B cell (primary cell): Measurements from ENCODE around the gene PAX1. TPM values are rescaled to one million over a fixed set of nuclear protein-coding genes. Genes with fewer than 3 reads are reported as not detected.

Source experiments
- ATAC-seq: fragments of 200-7000 bp; cut with Tn5 transposase; one replicate; pipeline ENCODE4 v1.10.0; 2021; ENCODE audit warnings: low read depth, mild to moderate bottlenecking, moderate number of reproducible peaks, moderate library complexity
- CTCF ChIA-PET: fragments of 350-600 bp; sonication (Branson Sonifier 250); formaldehyde crosslinking; loops from one replicate; lab custom pipeline; 2021; ENCODE audit warnings: antibody characterized with exemption, inconsistent platforms; lab: Charles Lee
- POLR2A ChIA-PET: fragments of 350-600 bp; sonication (Branson Sonifier 250); formaldehyde crosslinking; loops from one replicate; lab custom pipeline; 2021; ENCODE audit warnings: antibody characterized with exemption; lab: Charles Lee
- DNase-seq: peaks from one replicate; pipeline ENCODE4 v3.0.0; 2013
- H2AFZ ChIP-seq: 2 replicates; pipeline ENCODE4 v1.6.1; 2012; ENCODE audit warnings: mild to moderate bottlenecking, low read depth, low read length; ENCODE audit not compliant: insufficient read depth, poor library complexity, severe bottlenecking
- H3K27ac ChIP-seq, 2 donors: 1 replicate in 1 of 2; 2 replicates in 1 of 2; pipeline ENCODE4 v1.5.1; 2012 to 2013; ENCODE audit warnings: low read length in 2 of 2, mild to moderate bottlenecking in 2 of 2, moderate library complexity in 1 of 2
- H3K27me3 ChIP-seq, 4 experiments: fragments of 200-600 bp in 1 of 4; sonication (generic) in 1 of 4; replicated peaks in 1 of 4; 1 replicate in 2 of 4; 2 replicates in 2 of 4; pipeline versions ENCODE4 v1.6.1 to v1.7.0; 2013 to 2016; ENCODE audit warnings: low read length in 3 of 4, mild to moderate bottlenecking in 2 of 4, mixed read lengths in 1 of 4, moderate library complexity in 1 of 4; ENCODE audit not compliant: insufficient read depth in 4 of 4, control insufficient read depth in 3 of 4; ENCODE audit errors: control extremely low read depth in 1 of 4
- H3K36me3 ChIP-seq, 2 experiments: replicated peaks in 1 of 2; 1 replicate in 1 of 2; 2 replicates in 1 of 2; pipeline versions ENCODE4 v1.6.1 to v1.7.1; 2013; ENCODE audit warnings: low read length in 1 of 2; ENCODE audit not compliant: insufficient read depth in 2 of 2, control insufficient read depth in 1 of 2; ENCODE audit errors: control extremely low read depth in 1 of 2, extremely low read depth in 1 of 2
- H3K4me1 ChIP-seq, 2 donors: fragments of 200-600 bp in 1 of 2; sonication (generic) in 1 of 2; 1 replicate in 1 of 2; 2 replicates in 1 of 2; pipeline versions ENCODE4 v1.5.1 to v1.6.1; 2013 to 2017; ENCODE audit warnings: low read length in 2 of 2; ENCODE audit not compliant: control insufficient read depth in 2 of 2, insufficient read depth in 2 of 2
- H3K4me2 ChIP-seq: replicated peaks from 2 replicates; pipeline ENCODE3; 2012; ENCODE audit warnings: mild to moderate bottlenecking, low read depth, low read length; ENCODE audit not compliant: poor library complexity, severe bottlenecking
- H3K4me3 ChIP-seq, 5 experiments: fragments of 200-600 bp in 1 of 5; sonication (generic) in 1 of 5; 1 replicate in 3 of 5; 2 replicates in 2 of 5; pipeline versions ENCODE4 v1.5.1 to v1.7.0; 2011 to 2016; ENCODE audit warnings: low read length in 4 of 5, mild to moderate bottlenecking in 4 of 5, low read depth in 2 of 5, control low read depth in 1 of 5, moderate library complexity in 1 of 5; ENCODE audit not compliant: insufficient read depth in 1 of 5; ENCODE audit errors: control extremely low read depth in 1 of 5, extremely low read depth in 1 of 5
- H3K79me2 ChIP-seq: fragments of 200-600 bp; sonication (generic); one replicate; pipeline ENCODE4 v1.6.0; 2016; ENCODE audit warnings: low read length; ENCODE audit not compliant: control insufficient read depth, insufficient read depth
- H3K9ac ChIP-seq: fragments of 200-600 bp; sonication (generic); 2 replicates; pipeline ENCODE4 v1.6.1; 2017; ENCODE audit warnings: mild to moderate bottlenecking, low read length, moderate library complexity
- H3K9me3 ChIP-seq, 3 donors: one replicate each; pipeline versions ENCODE4 v1.6.1 to v1.7.1; 2013; ENCODE audit warnings: low read length in 2 of 3; ENCODE audit not compliant: control insufficient read depth in 2 of 3, insufficient read depth in 1 of 3; ENCODE audit errors: control extremely low read depth in 1 of 3
- H4K20me1 ChIP-seq: 2 replicates; pipeline ENCODE4 v1.6.0; 2012; ENCODE audit warnings: mild to moderate bottlenecking, low read length; ENCODE audit not compliant: insufficient read depth, control insufficient read depth, poor library complexity, severe bottlenecking
- H3K27ac Mint-ChIP-seq: one replicate; pipeline ENCODE4 v1.8.0; 2021; ENCODE audit warnings: mixed read lengths
- H3K27me3 Mint-ChIP-seq: one replicate; pipeline ENCODE4 v1.8.0; 2021; ENCODE audit warnings: mixed read lengths
- H3K4me1 Mint-ChIP-seq: one replicate; pipeline ENCODE4 v1.8.0; 2021; ENCODE audit warnings: mixed read lengths
- H3K4me3 Mint-ChIP-seq: one replicate; pipeline ENCODE4 v1.8.0; 2021; ENCODE audit warnings: mixed read lengths
- H3K9me3 Mint-ChIP-seq: one replicate; pipeline ENCODE4 v1.8.0; 2022; ENCODE audit warnings: mixed read lengths; ENCODE audit not compliant: insufficient read depth
- CTCF ChIP-seq: fragments of 200-600 bp; IDR thresholded peaks from one replicate; pipeline ENCODE4 v1.8.0; 2022; ENCODE audit warnings: antibody characterized with exemption, mild to moderate bottlenecking
- EZH2 ChIP-seq: IDR thresholded peaks from 2 replicates; pipeline ENCODE4 v1.6.1; 2012; ENCODE audit warnings: borderline replicate concordance, low read depth, mild to moderate bottlenecking, moderate library complexity, low read length; ENCODE audit not compliant: insufficient read depth, poor library complexity, severe bottlenecking
- WGBS: methylation state at CpG from one replicate; pipeline ENCODE4 v1.1.5; 2013; ENCODE audit warnings: missing lambda C conversion rate; ENCODE audit not compliant: insufficient coverage; 5-methylcytosine and 5-hydroxymethylcytosine counted together
- intact Hi-C: fragments of 100-400 bp; cut with micrococcal nuclease; formaldehyde crosslinking; loops from one replicate; pipeline ENCODE4 v1.10.0; 2022
- polyA plus RNA-seq: library from polyadenylated mRNA; depleted of rRNA; stranded (reverse); fragments of >200 nt; gene quantifications from 2 replicates; pipeline ENCODE4 v1.2.3, GENCODE V29; 2012
- total RNA-seq, 2 donors: library from RNA; stranded (reverse); fragments of 120-200 nt in 1 of 2; gene quantifications; 1 replicate in 1 of 2; 2 replicates in 1 of 2; pipeline versions ENCODE4 v1.2.3 to v1.2.4, GENCODE V29; 2013 to 2022

PAX1 gene
- total and polyA plus RNA-seq, 2 donors (not counting 1 experiment from before 2014, with no cell fraction given) = not detected

GRCh38 chr20:21739161-21739560 is 33.7 kb downstream of the PAX1 start:
- no peak overlapping the region for H2AFZ ChIP-seq
- Mint-ChIP-seq H3K27ac (no peak overlapping the region), H3K4me1 (no peaks in the 10 kb centered on the region), H3K9me3 (no peaks in the 10 kb centered on the region), H3K27me3 (no peaks in the 10 kb centered on the region), H3K4me3 (no peak overlapping the region)
- no peak overlapping the region for H3K4me2 ChIP-seq
- H3K79me2 ChIP-seq = no peaks in the 10 kb centered on the region
- ChIA-PET POLR2A (no interaction called here), CTCF (interaction anchor here (1.1 kb wide), 1 partner anchor 20 kb away, joined by 4 read pairs; no protein-coding TSS in a partner anchor)
- H3K27ac ChIP-seq = no peak overlapping the region
- TF ChIP-seq EZH2 (no peak), CTCF (no peak)
- peaks cover 0 to 20% (median 0%) of the 10 kb centered on the region in 3 donors for H3K9me3 ChIP-seq
- H3K27me3 ChIP-seq = no peaks in the 10 kb centered on the region
- H3K4me1 ChIP-seq = no peaks in the 10 kb centered on the region
- no peak for DNase-seq
- intact Hi-C loops = no loop called here
- no peaks in the 10 kb centered on the region for H3K36me3 ChIP-seq
- 94% methylated on average over 3 of the region's 3 CpGs for WGBS
- ATAC-seq = no peak
- no peak overlapping the region for H3K4me3 ChIP-seq
- H4K20me1 ChIP-seq = no peaks in the 10 kb centered on the region
- no peak overlapping the region for H3K9ac ChIP-seq

GRCh38 chr20:21739682-21740081 is 34.2 kb downstream of the PAX1 start:
- intact Hi-C loops = no loop called here
- Mint-ChIP-seq H3K4me3 (no peak overlapping the region), H3K4me1 (no peaks in the 10 kb centered on the region), H3K27me3 (no peaks in the 10 kb centered on the region), H3K9me3 (no peaks in the 10 kb centered on the region), H3K27ac (no peak overlapping the region)
- H3K4me3 ChIP-seq = no peak overlapping the region
- no peaks in the 10 kb centered on the region for H3K27me3 ChIP-seq
- no peak for TF ChIP-seq CTCF
- no peak for TF ChIP-seq EZH2
- no peak overlapping the region for H3K9ac ChIP-seq
- H4K20me1 ChIP-seq = no peaks in the 10 kb centered on the region
- ATAC-seq (no peak), DNase-seq (no peak)
- H3K79me2 ChIP-seq = no peaks in the 10 kb centered on the region
- H2AFZ ChIP-seq = no peak overlapping the region
- H3K4me1 ChIP-seq = no peaks in the 10 kb centered on the region
- no peaks in the 10 kb centered on the region for H3K36me3 ChIP-seq
- no peak overlapping the region for H3K27ac ChIP-seq
- peaks cover 0 to 20% (median 0%) of the 10 kb centered on the region in 3 donors for H3K9me3 ChIP-seq
- H3K4me2 ChIP-seq = no peak overlapping the region
- POLR2A ChIA-PET = no interaction called here
- 64% methylated on average over 3 of the region's 3 CpGs for WGBS
- CTCF ChIA-PET = interaction anchor here (1.1 kb wide), 1 partner anchor 20 kb away, joined by 4 read pairs; no protein-coding TSS in a partner anchor
